ENCODE measurements around the gene TRAM2. TPM values are rescaled to one million over a fixed set of nuclear protein-coding genes. Genes with fewer than 3 reads are reported as not detected.

The TRAM2 gene
- total and polyA plus RNA-seq, 2 of the 8 experiments (the other 6 are each of a cell fraction or from before 2014, with no cell fraction given), result 9.0 to 21.4 TPM

DNA sequence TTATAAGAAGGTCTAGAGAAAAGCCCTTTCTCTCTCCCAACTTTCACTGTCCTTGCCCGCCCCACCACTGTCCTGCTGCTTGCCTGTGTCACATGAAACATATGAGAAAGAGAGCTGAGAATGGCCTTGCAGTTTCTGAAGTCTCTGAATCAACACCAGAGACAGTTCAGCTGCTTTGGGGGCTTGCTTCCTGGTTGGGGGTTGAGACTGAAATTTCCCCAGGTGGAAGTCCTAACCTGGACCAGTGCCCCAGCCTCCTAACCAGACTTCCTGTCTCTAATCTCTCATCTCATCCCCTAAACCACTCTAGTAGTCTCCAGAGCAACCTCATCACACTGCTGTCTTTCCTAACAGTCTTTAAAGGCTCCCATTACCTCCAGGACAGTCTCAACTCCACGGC is 10.7 kb downstream of the TRAM2 start:
- Histone ChIP-seq H4K91ac (replicated peaks; ENCODE audit: insufficient read length, low read length) (no peak overlapping the region), H3K4me3 (ENCODE audit: extremely low read depth in 1 of 4, insufficient read depth in 2 of 4, low read depth in 3 of 4, low read length in 4 of 4) (no peak overlapping the region), H3K79me2 (ENCODE audit: control insufficient read depth in 1 of 2, insufficient read depth in 2 of 2, low read length in 2 of 2) (peaks cover 7 to 80% of the 10 kb centered on the region in 2 experiments; a peak in 3 of 4 replicates), H2AK5ac (ENCODE audit: low read depth, low read length) (no peak overlapping the region), H3K56ac (replicated peaks; ENCODE audit: insufficient read length, low read depth, low read length) (no peak overlapping the region), H3K9ac (replicated peaks in 1 of 4; ENCODE audit: extremely low read depth in 1 of 4, low read depth in 3 of 4, low read length in 3 of 4) (no peak overlapping the region), H2BK5ac (ENCODE audit: low read depth, low read length) (no peak overlapping the region; the same call in 1 of the 2 replicates), H2BK20ac (ENCODE audit: low read length) (no peak overlapping the region), H3K36me3 (ENCODE audit: control insufficient read depth in 2 of 4, insufficient read depth in 4 of 4, low read length in 3 of 4) (no peaks in the 10 kb centered on the region), H3K27ac (ENCODE audit: low read depth, low read length) (no peak overlapping the region), H3K27me3 (replicated peaks in 1 of 4; ENCODE audit: control insufficient read depth in 3 of 4, extremely low read depth in 1 of 4, insufficient read depth in 3 of 4, low read length in 3 of 4) (no peaks in the 10 kb centered on the region), H4K20me1 (replicated peaks in 1 of 2; ENCODE audit: control insufficient read depth in 1 of 2, insufficient read depth in 2 of 2, low read length in 2 of 2) (peaks cover 3 to 5% of the 10 kb centered on the region in 2 experiments), H3K14ac (ENCODE audit: insufficient read length) (no peak overlapping the region), H3K18ac (ENCODE audit: extremely low read depth, low read length) (no peak overlapping the region), H3K79me1 (ENCODE audit: low read depth, low read length) (peaks cover 9% of the 10 kb centered on the region), H3K4me2 (ENCODE audit: insufficient read depth in 1 of 2, low read depth in 2 of 2, low read length in 2 of 2) (no peak overlapping the region), H3K23ac (ENCODE audit: insufficient read length) (no peak overlapping the region), H2AFZ (ENCODE audit: low read length) (no peak overlapping the region), H2BK15ac (ENCODE audit: low read length) (no peak overlapping the region), H2BK120ac (replicated peaks; ENCODE audit: low read depth, low read length) (no peak overlapping the region), H4K8ac (ENCODE audit: extremely low read depth, insufficient read depth, low read length) (no peak overlapping the region), H3K23me2 (ENCODE audit: low read depth, low read length) (no peaks in the 10 kb centered on the region), H3K4ac (replicated peaks; ENCODE audit: insufficient read length, low read depth, low read length) (no peak overlapping the region), H4K5ac (ENCODE audit: insufficient read length, low read depth, low read length) (no peak overlapping the region), H3K9me3 (ENCODE audit: insufficient read depth in 2 of 2, low read depth in 1 of 2, low read length in 1 of 2) (no peaks in the 10 kb centered on the region), H3K4me1 (replicated peaks in 1 of 4; ENCODE audit: control insufficient read depth in 3 of 4, insufficient read depth in 4 of 4, low read length in 3 of 4) (peaks cover 0 to 15% (median 2%) of the 10 kb centered on the region in 4 experiments; a peak in 3 of 7 replicates), H2BK12ac (ENCODE audit: low read depth, low read length) (0 out of 2 replicates have a peak overlapping the region, but pooled peaks have one; percentile 23)
- FAIRE-seq, result no peak
- ChIA-PET CTCF (ENCODE audit: partially characterized antibody) (interaction anchor here (0.9 to 3.6 kb wide), 7 partner anchors 10 to 149 kb away, joined by 3 to 19 read pairs (median 4); partner anchors contain the start of gene TRAM2), POLR2A (ENCODE audit: partially characterized antibody) (interaction anchor here (1.1 to 1.4 kb wide), 2 partner anchors 9 to 10 kb away, joined by 4 to 7 read pairs; partner anchors contain the start of gene TRAM2)
- TF ChIP-seq RFX5 (IDR thresholded peaks at IDR 0.05; ENCODE audit: borderline replicate concordance, low read depth, low read length) (no peak), TEAD4 (IDR thresholded peaks at IDR 0.05; ENCODE audit: low read depth, low read length) (no peak), EZH2 (IDR thresholded peaks at IDR 0.05; ENCODE audit: low read depth, low read length, severe bottlenecking) (no peak), CBX5 (IDR thresholded peaks at IDR 0.05; ENCODE audit: low read depth, low read length) (no peak), MAFK (IDR thresholded peaks at IDR 0.05; ENCODE audit: low read depth, low read length) (no peak), FOSL1 (IDR thresholded peaks at IDR 0.05; ENCODE audit: insufficient read depth, low read depth, low read length) (no peak), NANOG (IDR thresholded peaks at IDR 0.05; ENCODE audit: insufficient read depth, low read depth, low read length, poor library complexity, severe bottlenecking) (no peak), JUND (IDR thresholded peaks at IDR 0.05; ENCODE audit: low read length) (no peak), SIN3A (conservative IDR thresholded peaks at IDR 0.05 in 1 of 2, IDR thresholded peaks at IDR 0.05 in 1 of 2; ENCODE audit: low read depth in 1 of 2, low read length in 2 of 2) (no peak), CHD2 (IDR thresholded peaks at IDR 0.05; ENCODE audit: low read length) (no peak)
- WGBS, 2 experiments (ENCODE audit: extremely low coverage in 1 of 2, insufficient coverage in 1 of 2, insufficient read length in 1 of 2, insufficient replicate concordance in 2 of 2, low coverage in 1 of 2, low lambda C conversion rate in 2 of 2, missing lambda C conversion rate in 1 of 2), result 92% methylated on average over 2 of the region's 2 CpGs; no CpG with 5 or more reads in 1 of the 2 experiments
- no peak for DNase-seq (ENCODE audit: low read depth in 1 of 2, low spot score in 2 of 2)
